Mesendoderm (in vitro differentiated cells): Measurements from ENCODE around the gene TFIP11.

Source experiments
- DNase-seq: peaks from one replicate; pipeline ENCODE4 v3.0.0; 2013
- H2AK5ac ChIP-seq: 2 replicates; pipeline ENCODE4 v1.6.1; 2013; ENCODE audit warnings: low read length, inconsistent platforms
- H2BK120ac ChIP-seq: 2 replicates; pipeline ENCODE4 v1.6.1; 2013; ENCODE audit warnings: low read depth, mild to moderate bottlenecking, low read length, moderate library complexity, mixed read lengths
- H2BK15ac ChIP-seq: replicated peaks from 2 replicates; pipeline ENCODE4 v1.6.1; 2013; ENCODE audit warnings: low read depth, mild to moderate bottlenecking, moderate library complexity
- H2BK5ac ChIP-seq: 2 replicates; pipeline ENCODE4 v1.6.1; 2013; ENCODE audit warnings: low read length, inconsistent platforms
- H3K18ac ChIP-seq: 2 replicates; pipeline ENCODE4 v1.6.1; 2013; ENCODE audit warnings: mild to moderate bottlenecking, low read length, mixed read lengths
- H3K23ac ChIP-seq: one replicate; pipeline ENCODE4 v1.6.1; 2013; ENCODE audit warnings: low read length
- H3K27ac ChIP-seq: 2 replicates; pipeline ENCODE4 v1.5.1; 2013; ENCODE audit warnings: low read depth, mild to moderate bottlenecking, inconsistent platforms, low read length, moderate library complexity
- H3K27me3 ChIP-seq: 2 replicates; pipeline ENCODE4 v1.6.1; 2013; ENCODE audit warnings: low read length, control low read depth, mild to moderate bottlenecking, inconsistent platforms; ENCODE audit not compliant: insufficient read depth, poor library complexity
- H3K36me3 ChIP-seq: 2 replicates; pipeline ENCODE4 v1.6.1; 2013; ENCODE audit warnings: low read length, inconsistent platforms; ENCODE audit not compliant: control insufficient read depth, insufficient read depth
- H3K4ac ChIP-seq: one replicate; pipeline ENCODE4 v1.6.1; 2013; ENCODE audit warnings: low read depth, mild to moderate bottlenecking, low read length, moderate library complexity
- H3K4me1 ChIP-seq: 2 replicates; pipeline ENCODE4 v1.6.1; 2013; ENCODE audit warnings: low read depth, low read length, inconsistent platforms; ENCODE audit not compliant: control insufficient read depth
- H3K4me2 ChIP-seq: 2 replicates; pipeline ENCODE4 v1.6.1; 2013; ENCODE audit warnings: low read length
- H3K4me3 ChIP-seq: 2 replicates; pipeline ENCODE4 v1.5.1; 2013; ENCODE audit warnings: mild to moderate bottlenecking, low read length
- H3K56ac ChIP-seq: one replicate; pipeline ENCODE4 v1.6.1; 2013; ENCODE audit warnings: low read length
- H3K79me1 ChIP-seq: 2 replicates; pipeline ENCODE4 v1.6.1; 2013; ENCODE audit warnings: low read length, inconsistent platforms
- H3K79me2 ChIP-seq: 2 replicates; pipeline ENCODE4 v1.6.1; 2013; ENCODE audit warnings: mild to moderate bottlenecking, low read length; ENCODE audit not compliant: control insufficient read depth, insufficient read depth
- H3K9ac ChIP-seq: 2 replicates; pipeline ENCODE4 v1.6.1; 2013; ENCODE audit warnings: low read length, inconsistent platforms
- H4K5ac ChIP-seq: one replicate; pipeline ENCODE4 v1.6.1; 2013; ENCODE audit warnings: low read length
- H4K8ac ChIP-seq: one replicate; pipeline ENCODE4 v1.6.1; 2013; ENCODE audit warnings: low read depth, mild to moderate bottlenecking, control low read depth, low read length, moderate library complexity
- WGBS: extraction: QIAGEN DNeasy Blood & Tissue Kit; methylation state at CpG from one replicate; pipeline ENCODE4 v1.1.7; 2013; ENCODE audit warnings: low lambda C conversion rate, missing lambda C conversion rate; ENCODE audit not compliant: insufficient coverage; ENCODE audit errors: extremely low coverage; 5-methylcytosine and 5-hydroxymethylcytosine counted together

Gene TFIP11

DNA sequence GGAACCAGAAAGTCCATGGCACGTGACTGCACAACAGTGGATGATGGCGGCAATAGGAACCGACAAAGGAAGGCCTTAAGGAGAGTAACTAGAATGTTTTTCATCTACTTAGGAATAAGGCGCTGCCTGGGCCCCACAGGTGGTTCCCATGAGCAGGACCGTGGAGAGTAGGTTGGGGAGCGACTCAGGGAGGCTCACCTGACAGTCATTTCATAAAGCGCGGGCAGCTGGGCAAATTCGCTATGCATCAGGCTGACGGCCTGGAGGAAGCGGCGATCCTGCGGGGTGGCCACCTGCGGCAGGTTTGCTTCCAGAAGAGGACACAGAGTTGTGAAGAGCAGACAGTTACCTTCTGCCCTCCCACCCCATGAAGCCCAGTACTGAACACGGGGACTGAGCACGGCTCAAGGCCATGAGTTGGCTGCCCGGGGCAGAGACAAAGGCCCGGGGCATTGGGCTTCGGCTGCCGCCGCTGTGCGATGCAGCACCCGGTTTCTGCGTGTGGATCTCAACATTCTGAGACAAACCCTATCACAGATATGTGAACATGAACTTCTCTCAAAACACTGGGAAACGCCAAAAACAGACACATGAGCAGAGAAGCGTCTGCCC, 54.5 kb downstream of the TFIP11 start:
- H2BK15ac ChIP-seq, result no peak overlapping the region
- no peak overlapping the region for H4K8ac ChIP-seq
- no peak overlapping the region for H3K4me2 ChIP-seq
- no peaks in the 10 kb centered on the region for H3K27me3 ChIP-seq
- H2AK5ac ChIP-seq, result no peak overlapping the region
- peaks cover 5% of the 10 kb centered on the region for H3K79me1 ChIP-seq
- no peak overlapping the region for H3K9ac ChIP-seq
- no peak overlapping the region for H3K18ac ChIP-seq
- peaks cover 7% of the 10 kb centered on the region for H3K36me3 ChIP-seq
- H3K23ac ChIP-seq, result no peak overlapping the region
- no peak overlapping the region for H4K5ac ChIP-seq
- H3K56ac ChIP-seq, result no peak overlapping the region
- no peak overlapping the region for H3K4me3 ChIP-seq
- H3K4me1 ChIP-seq, result no peaks in the 10 kb centered on the region
- H2BK120ac ChIP-seq, result no peak overlapping the region
- H3K4ac ChIP-seq, result no peak overlapping the region
- no peak for DNase-seq
- H2BK5ac ChIP-seq, result no peak overlapping the region
- no peak overlapping the region for H3K27ac ChIP-seq
- peaks cover 2% of the 10 kb centered on the region for H3K79me2 ChIP-seq
- WGBS, result no CpG with 5 or more reads among the region's 26 CpGs

DNA sequence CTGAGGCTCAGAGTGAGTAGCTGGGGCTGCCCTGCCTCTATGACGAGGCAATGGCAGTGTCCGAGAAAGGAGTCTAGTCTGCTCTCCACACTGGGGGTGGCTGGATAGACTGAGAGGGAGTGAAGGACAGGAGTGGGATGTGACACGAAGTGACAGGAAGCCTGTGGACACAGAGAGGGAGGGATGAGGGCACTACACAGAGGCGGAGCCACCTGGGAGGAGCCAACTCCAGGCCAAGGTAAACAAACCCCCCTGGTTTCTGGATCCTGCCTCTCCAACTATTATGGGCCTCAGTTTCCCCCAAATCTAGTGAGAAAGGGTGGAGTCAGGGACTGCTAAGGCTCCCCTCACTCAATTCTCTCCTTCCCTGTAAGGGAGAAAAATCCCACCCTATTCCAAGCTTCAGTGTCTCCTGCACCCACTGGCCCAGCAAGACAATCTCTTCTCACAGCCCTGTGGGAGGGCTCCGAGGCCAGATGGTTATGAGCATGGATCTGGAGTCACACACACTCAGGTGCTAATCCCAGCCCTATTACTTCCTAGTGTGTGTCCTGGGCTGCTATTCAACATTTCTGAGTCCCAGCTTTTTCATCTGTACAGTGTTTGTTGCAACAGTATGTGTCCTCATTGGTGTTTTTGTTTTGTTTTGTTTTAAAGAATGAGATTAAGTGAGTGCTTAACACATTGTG, 58.3 kb downstream of the TFIP11 start:
- Histone ChIP-seq H3K36me3 (peaks cover 5% of the 10 kb centered on the region), H4K5ac (no peak overlapping the region), H3K27ac (no peak overlapping the region), H3K4ac (no peak overlapping the region), H2BK120ac (no peak overlapping the region), H3K4me1 (no peaks in the 10 kb centered on the region), H3K18ac (no peak overlapping the region), H3K79me2 (no peaks in the 10 kb centered on the region), H3K4me3 (no peak overlapping the region), H4K8ac (no peak overlapping the region), H2BK5ac (no peak overlapping the region), H3K56ac (no peak overlapping the region), H3K4me2 (no peak overlapping the region), H3K79me1 (no peaks in the 10 kb centered on the region), H3K9ac (no peak overlapping the region), H3K23ac (no peak overlapping the region), H2BK15ac (no peak overlapping the region), H2AK5ac (no peak overlapping the region), H3K27me3 (no peaks in the 10 kb centered on the region)
- WGBS, result no CpG with 5 or more reads among the region's 5 CpGs
- no peak for DNase-seq

DNA sequence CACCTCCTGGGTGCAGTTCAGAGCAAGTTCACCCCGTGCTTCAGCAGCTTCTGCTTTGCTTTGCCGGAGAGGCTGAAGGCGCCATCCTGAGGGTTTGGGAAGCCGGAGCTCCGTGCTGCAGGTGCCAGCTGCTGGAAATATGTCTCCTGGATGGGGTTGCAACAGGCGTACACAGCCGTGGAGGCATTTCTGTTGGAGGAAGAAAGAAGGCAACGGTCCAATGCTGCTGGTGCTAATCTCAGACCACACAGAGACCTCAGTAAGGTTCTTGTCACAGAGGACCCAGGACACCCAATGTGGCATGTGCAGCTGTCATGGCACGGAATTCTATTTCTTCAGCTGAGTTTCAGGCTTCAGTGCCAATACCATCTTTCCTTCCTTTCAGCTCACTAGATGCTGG, 59.1 kb downstream of the TFIP11 start:
- H3K4me3 ChIP-seq, result no peak overlapping the region
- H3K27ac ChIP-seq, result no peak overlapping the region
- H3K23ac ChIP-seq, result no peak overlapping the region
- H4K5ac ChIP-seq, result no peak overlapping the region
- H3K4me1 ChIP-seq, result no peaks in the 10 kb centered on the region
- no peak overlapping the region for H2BK5ac ChIP-seq
- no peak overlapping the region for H4K8ac ChIP-seq
- H2AK5ac ChIP-seq, result no peak overlapping the region
- H2BK120ac ChIP-seq, result no peak overlapping the region
- H3K79me2 ChIP-seq, result no peaks in the 10 kb centered on the region
- DNase-seq, result no peak
- no peak overlapping the region for H3K56ac ChIP-seq
- no peaks in the 10 kb centered on the region for H3K79me1 ChIP-seq
- H2BK15ac ChIP-seq, result no peak overlapping the region
- no CpG with 5 or more reads among the region's 9 CpGs for WGBS
- no peaks in the 10 kb centered on the region for H3K27me3 ChIP-seq
- no peak overlapping the region for H3K18ac ChIP-seq
- H3K4me2 ChIP-seq, result no peak overlapping the region
- no peak overlapping the region for H3K9ac ChIP-seq
- no peak overlapping the region for H3K4ac ChIP-seq
- peaks cover 5% of the 10 kb centered on the region for H3K36me3 ChIP-seq

DNA sequence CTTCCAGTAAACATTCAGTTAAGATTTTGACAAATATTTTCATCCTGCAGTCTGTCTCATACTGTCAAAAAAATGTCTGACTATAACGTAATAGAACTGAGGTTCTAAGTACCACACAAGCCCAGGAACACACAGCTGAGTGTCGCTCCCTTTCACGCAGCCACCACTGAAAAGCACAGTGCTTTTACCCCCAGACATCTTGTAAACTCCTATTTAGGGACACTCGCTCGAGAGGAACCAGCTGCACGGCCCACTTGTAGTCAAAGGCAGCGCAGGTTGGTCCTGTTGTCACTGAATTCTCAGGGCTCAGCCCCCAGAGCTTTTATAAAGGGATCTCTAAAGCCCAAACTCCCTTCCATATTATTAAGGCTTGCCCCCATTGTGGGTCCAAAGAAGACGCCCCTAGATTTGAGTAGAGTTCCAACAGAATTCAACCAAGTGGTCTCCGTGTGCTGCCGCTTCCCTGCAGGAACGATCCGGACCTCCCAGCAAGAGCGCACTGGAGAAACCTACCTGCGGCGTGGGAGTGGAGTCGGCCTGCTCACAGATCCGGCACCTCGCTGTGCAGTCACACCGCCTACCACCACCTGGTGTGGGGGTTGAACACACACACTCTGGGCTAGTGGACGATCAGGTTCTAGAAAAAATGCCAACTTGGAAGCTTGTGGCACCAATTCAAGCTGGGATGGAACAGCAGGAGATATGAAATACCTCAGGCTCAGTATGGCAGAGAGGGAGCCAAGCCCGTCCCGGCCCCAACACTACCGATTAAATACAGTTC, 59.8 kb downstream of the TFIP11 start:
- Histone ChIP-seq H2BK5ac (no peak overlapping the region), H3K79me2 (no peaks in the 10 kb centered on the region), H3K36me3 (peaks cover 3% of the 10 kb centered on the region), H3K4me3 (no peak overlapping the region), H3K27me3 (no peaks in the 10 kb centered on the region), H3K56ac (no peak overlapping the region), H3K4me2 (no peak overlapping the region), H4K5ac (no peak overlapping the region), H2BK15ac (no peak overlapping the region), H3K4me1 (no peaks in the 10 kb centered on the region), H3K79me1 (no peaks in the 10 kb centered on the region), H3K4ac (no peak overlapping the region), H2BK120ac (no peak overlapping the region), H3K27ac (no peak overlapping the region), H4K8ac (no peak overlapping the region), H3K23ac (no peak overlapping the region), H2AK5ac (no peak overlapping the region), H3K9ac (no peak overlapping the region), H3K18ac (no peak overlapping the region)
- no peak for DNase-seq
- WGBS, result no CpG with 5 or more reads among the region's 23 CpGs

DNA sequence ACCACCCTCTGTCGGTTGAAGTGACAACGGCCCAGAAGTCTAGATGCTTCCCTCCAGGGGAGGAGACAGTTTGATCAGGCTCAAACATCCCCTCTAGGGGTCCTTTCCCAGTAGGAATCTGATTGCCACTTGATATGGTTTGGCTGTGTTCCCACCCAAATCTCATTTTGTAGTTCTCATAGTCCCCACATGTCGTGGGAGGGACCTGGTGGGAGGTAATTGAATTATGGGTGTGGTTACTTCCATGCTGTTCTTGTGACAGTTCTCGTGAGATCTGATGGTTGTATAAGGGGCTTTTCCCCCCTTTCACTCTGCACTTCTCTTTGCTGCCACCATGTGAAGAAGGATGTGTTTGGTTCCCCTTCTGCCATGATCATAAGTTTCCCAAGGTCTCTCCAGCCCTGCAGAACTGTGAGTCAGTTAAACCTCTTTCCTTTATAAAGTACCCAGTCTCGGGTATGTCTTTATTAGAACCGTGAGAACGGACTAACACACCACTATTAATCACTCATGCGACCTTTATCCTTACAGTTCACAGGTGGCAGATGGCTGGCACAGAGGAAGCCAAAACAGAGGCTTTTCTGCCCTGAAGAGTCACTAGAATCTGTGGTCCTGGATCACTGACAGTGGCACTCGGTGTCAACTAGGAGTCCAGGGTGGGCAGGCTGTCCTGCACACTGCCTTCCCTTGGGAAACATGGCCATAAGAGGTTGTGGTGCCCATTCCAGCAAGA, 61.7 kb downstream of the TFIP11 start:
- Histone ChIP-seq H3K18ac (no peak overlapping the region), H4K8ac (no peak overlapping the region), H2BK5ac (no peak overlapping the region), H3K56ac (no peak overlapping the region), H2BK120ac (no peak overlapping the region), H3K4me3 (no peak overlapping the region), H3K79me2 (no peaks in the 10 kb centered on the region), H3K23ac (no peak overlapping the region), H3K27ac (no peak overlapping the region), H3K4me2 (no peak overlapping the region), H3K79me1 (no peaks in the 10 kb centered on the region), H3K27me3 (no peaks in the 10 kb centered on the region), H3K4me1 (no peaks in the 10 kb centered on the region), H4K5ac (no peak overlapping the region), H3K9ac (no peak overlapping the region), H3K36me3 (peaks cover 2% of the 10 kb centered on the region), H2AK5ac (no peak overlapping the region), H3K4ac (no peak overlapping the region), H2BK15ac (no peak overlapping the region)
- no CpG with 5 or more reads among the region's 9 CpGs for WGBS
- DNase-seq, result peak; percentile 40
